Measurements from ENCODE around the gene TUBGCP3.
"Not testable (repeated sequence)": the region's sequence is repeated elsewhere in the genome, so short reads cannot be mapped to it uniquely, and the experiment has no call there.

TUBGCP3 gene

DNA sequence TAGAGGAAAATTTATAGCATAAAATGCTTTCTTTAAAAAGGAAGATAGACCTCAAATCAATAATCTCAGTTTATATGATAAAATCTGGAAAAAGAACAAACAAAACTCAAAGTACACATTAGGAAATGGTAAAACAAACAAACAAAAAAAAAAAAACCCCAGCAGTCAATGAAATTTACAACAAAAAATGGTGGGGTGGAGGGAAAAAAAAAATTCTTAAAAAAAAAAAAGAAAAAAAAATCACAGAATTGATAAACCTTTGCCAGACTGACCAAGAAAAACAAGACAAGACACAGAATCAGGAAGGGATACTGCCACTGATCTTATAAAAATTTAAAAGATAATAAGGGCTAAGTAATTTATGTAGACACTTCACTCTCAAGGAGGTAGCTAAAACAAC, 11.2 kb downstream of the TUBGCP3 start:
- no peak for DNase-seq (ENCODE audit: low spot score)

- DNase-seq (ENCODE audit: low spot score) = no peak
These were observed 11.8 kb downstream of the TUBGCP3 start for GRCh38 chr13:112576191-112576590.

GRCh38 chr13:112575675-112576074, 12.3 kb downstream of the TUBGCP3 start:
- no peak for DNase-seq (ENCODE audit: low spot score)

- no peak for DNase-seq (ENCODE audit: low spot score)
These were observed 12.9 kb downstream of the TUBGCP3 start for GRCh38 chr13:112574834-112575613.

DNA sequence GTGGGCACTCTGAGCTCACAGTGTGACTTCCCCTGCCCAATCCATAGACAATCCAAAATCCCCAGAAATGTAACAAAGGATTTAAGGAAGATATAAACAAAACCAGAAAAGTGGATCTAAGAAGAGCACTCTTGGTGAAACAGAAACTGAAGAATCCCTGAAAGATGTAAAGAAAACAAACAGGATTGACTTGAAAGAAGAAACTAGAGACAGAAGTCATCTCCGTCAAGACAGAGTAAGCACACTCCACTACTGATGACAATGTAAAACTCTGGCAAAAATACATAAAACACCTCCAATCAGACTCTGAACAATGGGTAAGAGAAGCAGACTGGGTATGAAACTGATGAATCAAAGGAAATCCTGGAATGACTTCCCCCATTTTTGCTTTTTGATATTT, 13.5 kb downstream of the TUBGCP3 start:
- no peak for DNase-seq (ENCODE audit: low spot score)

DNA sequence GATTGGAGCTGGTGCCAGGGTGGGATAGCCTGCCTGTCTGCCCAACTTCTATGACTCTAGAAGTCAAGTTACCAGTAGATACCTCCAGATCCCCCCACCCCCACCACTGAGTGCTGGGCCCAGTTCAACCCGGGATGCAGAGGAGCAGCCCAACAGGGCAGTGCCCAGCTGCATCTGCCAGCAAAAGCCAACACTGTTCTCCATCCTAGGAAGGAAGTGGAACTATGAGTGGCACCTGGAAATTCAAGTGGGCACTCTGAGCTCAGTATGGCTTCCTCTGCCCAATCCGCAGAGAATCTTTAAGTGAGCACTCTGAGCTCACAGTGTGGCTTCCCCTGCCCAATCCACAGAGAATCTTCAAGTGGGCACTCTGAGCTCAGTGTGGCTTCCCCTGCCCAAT, 14.2 kb downstream of the TUBGCP3 start:
- no peak for DNase-seq (ENCODE audit: low spot score)

GRCh38 chr13:112572366-112572765, 15.6 kb downstream of the TUBGCP3 start:
- DNase-seq (ENCODE audit: low spot score) = no peak

DNA sequence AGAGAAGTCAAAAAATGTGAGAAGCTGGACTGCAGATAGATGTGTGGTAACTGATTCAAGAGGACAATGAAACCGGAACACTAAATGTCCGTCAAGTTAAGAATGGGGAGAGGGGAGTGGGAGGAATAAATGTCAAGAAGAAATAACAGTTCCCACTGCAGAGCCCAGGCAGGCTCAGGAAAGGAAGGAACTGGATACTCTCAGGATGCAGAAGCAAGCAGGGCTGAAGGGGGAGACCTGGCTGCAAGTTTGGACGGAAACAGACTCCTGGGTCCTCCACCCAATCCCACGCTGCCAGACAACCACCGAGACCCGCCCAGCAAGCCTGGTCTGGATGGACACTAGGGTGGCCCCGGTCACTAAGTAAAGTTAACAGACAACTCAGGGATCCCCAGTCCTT, 18.1 kb downstream of the TUBGCP3 start:
- DNase-seq (ENCODE audit: low spot score) = no peak

GRCh38 chr13:112567161-112567862, 20.6 kb downstream of the TUBGCP3 start:
- no peak for DNase-seq (ENCODE audit: low spot score)

GRCh38 chr13:112562786-112563383, 25.1 kb downstream of the TUBGCP3 start:
- DNase-seq (ENCODE audit: low spot score) = no peak

DNA sequence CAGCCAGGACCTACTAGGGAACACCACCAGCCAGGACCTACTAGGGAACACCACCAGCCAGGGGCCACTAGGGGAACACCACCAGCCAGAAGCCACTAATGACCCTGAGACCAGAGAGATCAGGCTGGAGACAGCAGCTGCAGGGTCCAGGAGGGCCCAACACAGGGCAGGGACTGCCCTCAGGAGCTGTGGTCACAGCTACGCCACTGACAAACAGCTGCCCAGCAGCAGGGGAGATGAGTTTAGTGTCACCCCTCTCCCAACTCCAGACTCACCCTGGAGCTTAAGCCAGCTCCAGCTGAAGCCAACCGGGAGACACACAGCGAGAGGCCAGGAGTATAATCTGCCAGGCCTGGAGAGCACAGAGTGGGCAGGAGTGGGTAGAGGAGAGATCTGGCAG, 25.7 kb downstream of the TUBGCP3 start:
- no peak for DNase-seq (ENCODE audit: low spot score)

GRCh38 chr13:112561478-112561877, 26.5 kb downstream of the TUBGCP3 start:
- DNase-seq (ENCODE audit: low spot score) = no peak

- no peak for DNase-seq (ENCODE audit: low spot score)
These were observed 29.1 kb downstream of the TUBGCP3 start for GRCh38 chr13:112558696-112559418.

GRCh38 chr13:112556600-112556999, 31.4 kb downstream of the TUBGCP3 start:
- DNase-seq (ENCODE audit: low spot score) = no peak

- DNase-seq (ENCODE audit: low spot score) = no peak
These were observed 33.6 kb downstream of the TUBGCP3 start for GRCh38 chr13:112554214-112554850.

DNA sequence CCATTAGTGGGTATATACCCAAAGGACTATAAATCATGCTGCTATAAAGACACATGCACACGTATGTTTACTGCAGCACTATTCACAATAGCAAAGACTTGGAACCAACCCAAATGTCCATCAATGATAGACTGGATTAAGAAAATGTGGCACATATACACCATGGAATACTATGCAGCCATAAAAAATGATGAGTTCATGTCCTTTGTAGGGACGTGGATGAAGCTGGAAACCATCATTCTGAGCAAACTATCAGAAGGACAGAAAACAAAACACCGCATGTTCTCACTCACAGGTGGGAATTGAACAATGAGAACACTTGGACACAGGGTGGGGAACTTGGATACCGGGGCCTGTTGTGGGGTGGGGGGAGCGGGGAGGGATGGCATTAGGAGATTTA, 39.0 kb downstream of the TUBGCP3 start:
- DNase-seq (ENCODE audit: low spot score) = not testable (repeated sequence)

GRCh38 chr13:112545856-112546255, 42.1 kb downstream of the TUBGCP3 start:
- DNase-seq (ENCODE audit: low spot score) = no peak

DNA sequence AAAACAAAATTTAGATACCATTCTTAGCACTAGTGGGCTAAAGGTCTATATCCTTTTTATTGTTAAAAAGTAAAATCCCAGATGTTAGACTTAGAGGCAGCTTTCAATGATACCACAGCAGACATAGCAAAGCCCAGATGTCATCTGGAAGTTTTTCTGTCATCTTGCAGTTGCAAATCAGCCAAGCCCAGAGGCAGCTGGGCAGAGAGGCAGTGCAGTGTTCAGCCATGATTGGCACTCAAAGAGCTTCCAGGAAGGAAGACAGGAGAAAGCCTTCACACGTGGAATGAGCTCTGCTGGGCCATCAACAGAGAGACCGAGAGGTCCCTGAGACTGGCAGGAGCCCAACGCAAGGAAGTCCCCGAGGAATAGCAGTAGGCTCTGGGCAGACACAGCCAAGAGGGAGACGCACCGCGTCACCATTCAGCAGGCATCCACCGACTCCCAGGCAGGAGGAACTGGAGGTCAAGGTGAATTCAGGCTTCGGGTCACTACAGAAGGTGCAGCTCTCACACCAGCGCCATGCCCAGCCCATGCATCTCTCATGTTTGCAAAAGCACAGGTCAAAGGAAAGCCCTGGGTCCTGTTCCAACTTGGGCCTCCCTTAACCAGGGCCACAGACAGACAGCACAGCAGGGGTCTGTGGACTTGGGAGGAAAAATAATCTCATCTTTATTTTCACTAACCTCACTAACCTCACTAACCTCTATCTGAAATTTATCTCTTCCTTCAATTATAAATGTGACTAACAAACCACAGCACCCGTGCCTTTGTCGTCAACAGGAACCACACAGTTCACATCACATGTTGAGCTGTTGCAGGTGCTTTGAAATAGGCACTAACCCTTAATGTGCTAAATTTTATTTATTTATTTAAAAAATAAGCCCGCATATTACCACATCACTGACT, 54.9 kb downstream of the TUBGCP3 start:
- no peak for DNase-seq (ENCODE audit: low spot score)

- no peak for DNase-seq (ENCODE audit: low spot score)
These were observed 56.6 kb downstream of the TUBGCP3 start for GRCh38 chr13:112531263-112531794.

DNA sequence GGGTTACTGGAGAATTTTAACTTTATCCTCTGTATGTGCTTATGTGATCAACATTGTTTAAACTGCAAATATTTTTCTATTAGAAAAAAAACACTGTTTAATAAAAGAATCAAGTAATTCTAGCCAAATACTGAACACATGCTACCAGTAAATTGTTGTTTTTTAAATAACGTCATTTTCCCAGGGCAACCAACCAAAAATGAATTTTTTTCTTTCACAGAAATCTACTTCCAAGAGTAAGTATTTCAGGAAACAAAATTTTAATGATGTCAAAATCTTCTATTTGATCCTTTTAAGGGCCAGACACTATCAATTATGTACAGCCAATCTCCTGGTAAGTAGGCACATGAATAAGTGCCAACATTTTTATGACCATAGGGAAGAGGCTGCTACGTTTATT, 57.1 kb downstream of the TUBGCP3 start:
- no peak for DNase-seq (ENCODE audit: low spot score)

- no peak for DNase-seq (ENCODE audit: low spot score)
These were observed 58.7 kb downstream of the TUBGCP3 start for GRCh38 chr13:112529216-112529615.

Data from LoVo (cell line).